Lower lobe of right lung (tissue), 2 donors: ENCODE results near the gene OLR1. TPM values are rescaled to one million over a fixed set of nuclear protein-coding genes. Genes with fewer than 3 reads are reported as not detected.
"Not testable (repeated sequence)": the region's sequence is repeated elsewhere in the genome, so short reads cannot be mapped to it uniquely, and the experiment has no call there.

Experiments used
- ATAC-seq, 2 donors: fragments of 200-7000 bp; cut with Tn5 transposase; one replicate each; pipeline ENCODE4 v1.9.1; 2020 to 2022; ENCODE audit warnings: mild to moderate bottlenecking in 2 of 2, moderate library complexity in 2 of 2
- DNase-seq: peaks from one replicate; pipeline ENCODE4 v3.0.0-alpha.2; 2020
- H3K27ac ChIP-seq: fragments of 200-600 bp; one replicate; pipeline ENCODE4 v1.8.0; 2022
- H3K27me3 ChIP-seq: fragments of 200-600 bp; one replicate; pipeline ENCODE4 v1.8.0; 2022; ENCODE audit warnings: low read depth
- H3K36me3 ChIP-seq: fragments of 200-600 bp; one replicate; pipeline ENCODE4 v1.8.0; 2022; ENCODE audit warnings: mild to moderate bottlenecking
- H3K4me1 ChIP-seq: fragments of 200-600 bp; one replicate; pipeline ENCODE4 v1.8.0; 2022
- H3K4me3 ChIP-seq: fragments of 200-600 bp; one replicate; pipeline ENCODE4 v1.8.0; 2022; ENCODE audit warnings: mild to moderate bottlenecking
- H3K9me3 ChIP-seq: fragments of 200-600 bp; one replicate; pipeline ENCODE4 v1.8.0; 2022
- CTCF ChIP-seq: fragments of 200-600 bp; IDR thresholded peaks from one replicate; pipeline ENCODE4 v1.8.0; 2022; ENCODE audit warnings: antibody characterized with exemption, mild to moderate bottlenecking
- intact Hi-C: fragments of 100-400 bp; cut with DNase I; formaldehyde crosslinking; loops from one replicate; pipeline ENCODE4 v1.11.0; 2022
- total RNA-seq: library from RNA; stranded (reverse); fragmentation: NEBNext Ultra II Directional; extraction: Animal tissue kit (Norgen Biotek cat#: 25700); gene quantifications from one replicate; pipeline ENCODE4 v1.2.1, GENCODE V29; 2021
- donor health status: DM: no; HTN: yes; CAD: no; lungs with severe emphysema.

Gene OLR1
- total RNA-seq, 1 donor from 2014 or later = 172 TPM

GRCh38 chr12:10211101-10211939 is 39.4 kb upstream of the OLR1 start:
- ATAC-seq = no peak
- H3K27ac ChIP-seq = peak overlapping the region; percentile 99
- H3K27me3 ChIP-seq = no peaks in the 10 kb centered on the region
- DNase-seq = peak; percentile 52
- peaks cover 21% of the 10 kb centered on the region for H3K4me1 ChIP-seq
- intact Hi-C loops = no loop called here
- H3K36me3 ChIP-seq = no peaks in the 10 kb centered on the region
- H3K4me3 ChIP-seq = no peak overlapping the region
- no peaks in the 10 kb centered on the region for H3K9me3 ChIP-seq
- no peak for TF ChIP-seq CTCF

- no peak overlapping the region for H3K27ac ChIP-seq
- ATAC-seq (no peak), DNase-seq (no peak)
- peaks cover 17% of the 10 kb centered on the region for H3K4me1 ChIP-seq
- intact Hi-C loops = no loop called here
- H3K36me3 ChIP-seq = no peaks in the 10 kb centered on the region
- no peak for TF ChIP-seq CTCF
- no peaks in the 10 kb centered on the region for H3K27me3 ChIP-seq
- H3K9me3 ChIP-seq = no peaks in the 10 kb centered on the region
- no peak overlapping the region for H3K4me3 ChIP-seq
Observed at GRCh38 chr12:10210225-10210624, 38.3 kb upstream of the OLR1 start.

GRCh38 chr12:10207136-10207535 is 35.2 kb upstream of the OLR1 start:
- Histone ChIP-seq H3K4me1 (peaks cover 5% of the 10 kb centered on the region), H3K27ac (no peak overlapping the region), H3K27me3 (no peaks in the 10 kb centered on the region), H3K9me3 (no peaks in the 10 kb centered on the region), H3K36me3 (no peaks in the 10 kb centered on the region), H3K4me3 (no peak overlapping the region)
- no peak for ATAC-seq
- intact Hi-C loops = no loop called here
- no peak for DNase-seq
- TF ChIP-seq CTCF = no peak

GRCh38 chr12:10205220-10205807 is 33.4 kb upstream of the OLR1 start:
- Histone ChIP-seq H3K4me1 (no peaks in the 10 kb centered on the region), H3K4me3 (no peak overlapping the region), H3K27me3 (no peaks in the 10 kb centered on the region), H3K27ac (no peak overlapping the region), H3K36me3 (no peaks in the 10 kb centered on the region), H3K9me3 (no peaks in the 10 kb centered on the region)
- no peak for TF ChIP-seq CTCF
- ATAC-seq = no peak
- intact Hi-C loops = no loop called here
- DNase-seq = no peak

- H3K9me3 ChIP-seq, H3K27me3 ChIP-seq, H3K4me3 ChIP-seq, DNase-seq, ATAC-seq, H3K36me3 ChIP-seq, H3K4me1 ChIP-seq, intact Hi-C loops, H3K27ac ChIP-seq: not testable (repeated sequence)
Observed at GRCh38 chr12:10204495-10204894, 32.6 kb upstream of the OLR1 start.

GRCh38 chr12:10197879-10198278 is 25.9 kb upstream of the OLR1 start:
- Histone ChIP-seq H3K4me3 (no peak overlapping the region), H3K27ac (no peak overlapping the region), H3K9me3 (no peaks in the 10 kb centered on the region), H3K36me3 (no peaks in the 10 kb centered on the region), H3K27me3 (no peaks in the 10 kb centered on the region), H3K4me1 (no peaks in the 10 kb centered on the region)
- no peak for ATAC-seq
- no peak for DNase-seq
- TF ChIP-seq CTCF = no peak
- intact Hi-C loops = no loop called here
